AG09309 (cell line): Measurements from ENCODE around the gene ADGRV1.

Experiments used
- DNase-seq: peaks from one replicate; pipeline ENCODE4 v3.0.0-alpha.2; 2010; ENCODE audit warnings: low read depth
- H3K4me3 ChIP-seq: 2 replicates; pipeline ENCODE4 v1.5.1; 2011; ENCODE audit warnings: mild to moderate bottlenecking, low read depth, low read length, moderate library complexity; ENCODE audit not compliant: control insufficient read depth
- CTCF ChIP-seq: IDR thresholded peaks from 2 replicates; pipeline ENCODE4 v1.5.1; 2011; ENCODE audit warnings: mild to moderate bottlenecking, low read depth, low read length, inconsistent platforms; ENCODE audit not compliant: insufficient read depth, control insufficient read depth; ENCODE audit errors: missing control alignments

The ADGRV1 gene

DNA sequence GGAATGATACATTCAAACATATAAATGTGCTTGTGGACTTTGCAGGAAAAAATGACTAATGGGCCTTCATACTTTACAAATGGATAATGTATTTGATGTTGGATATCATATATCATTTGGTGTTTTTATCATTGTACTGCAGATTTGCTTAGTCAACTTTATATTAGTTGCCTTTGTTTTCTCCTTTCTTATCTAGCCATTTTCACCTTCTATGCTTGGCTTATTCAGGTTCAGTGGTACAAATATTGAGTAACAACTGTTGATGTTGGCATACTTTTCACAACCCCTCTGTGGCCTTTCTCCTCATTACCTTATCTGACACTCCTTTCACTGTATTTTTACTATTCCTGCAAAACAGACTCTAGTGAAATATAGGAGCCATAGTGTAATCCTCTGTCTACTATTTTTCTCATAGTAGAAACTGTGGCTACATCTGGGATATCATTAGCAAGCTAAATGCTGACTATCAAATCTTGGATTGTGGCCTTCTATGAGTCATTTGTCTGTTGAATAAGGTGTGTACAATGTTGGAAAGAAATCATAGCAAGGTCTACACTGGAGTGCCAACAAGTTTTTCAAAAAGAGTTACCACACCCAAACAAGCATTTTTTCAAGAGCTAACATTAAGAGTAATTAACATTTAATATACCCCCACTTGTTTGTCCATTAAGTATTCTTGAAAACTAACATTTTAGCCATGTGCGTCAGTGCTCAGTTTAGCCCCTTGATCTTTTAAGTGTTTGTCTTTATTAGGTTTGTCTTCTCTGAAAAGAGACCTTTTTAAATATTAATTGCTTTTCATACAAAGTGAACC lies 330.1 kb downstream of the ADGRV1 start:
- no peak overlapping the region for H3K4me3 ChIP-seq
- no peak for TF ChIP-seq CTCF
- no peak for DNase-seq

GRCh38 chr5:90889325-90889600 lies 330.7 kb downstream of the ADGRV1 start:
- no peak overlapping the region for H3K4me3 ChIP-seq
- TF ChIP-seq CTCF = no peak
- DNase-seq = no peak

- no peak for DNase-seq
- no peak for TF ChIP-seq CTCF
- H3K4me3 ChIP-seq = no peak overlapping the region
Observed at GRCh38 chr5:90890180-90890579, 331.6 kb downstream of the ADGRV1 start.

GRCh38 chr5:90894866-90895420 lies 336.3 kb downstream of the ADGRV1 start:
- no peak for TF ChIP-seq CTCF
- DNase-seq = no peak
- H3K4me3 ChIP-seq = no peak overlapping the region

GRCh38 chr5:90897618-90898017 lies 339.0 kb downstream of the ADGRV1 start:
- no peak for DNase-seq
- H3K4me3 ChIP-seq = no peak overlapping the region
- TF ChIP-seq CTCF = no peak

DNA sequence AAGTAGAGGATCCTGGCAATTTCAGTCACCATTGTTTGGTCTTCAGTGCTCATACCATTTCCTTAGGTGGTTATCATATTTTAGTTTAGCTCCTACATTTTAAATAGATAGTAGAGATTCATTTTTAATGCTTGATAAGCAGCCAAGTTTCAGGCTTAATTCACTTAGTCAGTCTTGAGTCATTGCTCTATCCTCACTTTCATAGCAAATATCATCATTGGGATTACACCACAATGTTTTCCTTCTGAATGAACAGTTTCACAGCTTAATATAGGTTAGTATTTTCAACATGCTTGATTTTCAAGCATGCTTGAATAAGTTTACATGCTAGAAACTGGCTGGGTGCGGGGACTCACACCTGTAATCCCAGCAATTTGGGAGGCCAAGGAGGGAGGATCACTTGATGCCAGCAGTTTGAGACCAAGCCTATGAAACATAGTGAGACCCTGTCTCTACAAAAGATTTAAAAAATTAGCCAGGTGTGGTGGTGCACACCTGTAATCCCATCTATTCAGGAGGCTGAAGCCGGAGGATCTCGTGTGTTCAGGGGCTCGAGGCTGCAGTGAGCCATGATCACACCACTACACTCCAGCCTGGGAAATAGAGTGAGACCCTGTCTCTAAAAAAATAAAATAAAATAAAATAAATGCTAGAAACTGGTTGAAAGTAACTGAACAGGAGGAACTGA lies 339.9 kb downstream of the ADGRV1 start:
- DNase-seq = no peak
- H3K4me3 ChIP-seq = no peak overlapping the region
- no peak for TF ChIP-seq CTCF
